ENCODE data around the gene CCDC102B.

DNA sequence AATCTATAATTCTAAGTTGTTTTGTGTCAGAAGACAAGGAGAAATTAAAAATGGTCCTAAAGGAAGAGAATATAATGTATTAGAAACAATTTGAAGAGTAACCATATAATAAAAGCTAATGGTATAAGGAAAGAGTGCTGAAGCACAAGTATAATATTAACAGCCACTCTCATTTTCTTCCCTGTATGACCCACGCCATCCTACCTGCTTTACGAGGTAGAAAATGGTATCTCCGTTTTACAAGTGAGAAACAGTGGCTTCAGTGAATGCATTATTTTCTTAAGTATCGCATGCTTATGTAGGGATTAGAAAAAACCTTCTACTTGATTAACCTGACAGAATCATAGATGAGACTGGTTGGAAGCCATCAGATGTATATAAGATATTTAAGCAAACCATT lies 266.2 kb downstream of the CCDC102B start:
- TF ChIP-seq, protein P1, sequence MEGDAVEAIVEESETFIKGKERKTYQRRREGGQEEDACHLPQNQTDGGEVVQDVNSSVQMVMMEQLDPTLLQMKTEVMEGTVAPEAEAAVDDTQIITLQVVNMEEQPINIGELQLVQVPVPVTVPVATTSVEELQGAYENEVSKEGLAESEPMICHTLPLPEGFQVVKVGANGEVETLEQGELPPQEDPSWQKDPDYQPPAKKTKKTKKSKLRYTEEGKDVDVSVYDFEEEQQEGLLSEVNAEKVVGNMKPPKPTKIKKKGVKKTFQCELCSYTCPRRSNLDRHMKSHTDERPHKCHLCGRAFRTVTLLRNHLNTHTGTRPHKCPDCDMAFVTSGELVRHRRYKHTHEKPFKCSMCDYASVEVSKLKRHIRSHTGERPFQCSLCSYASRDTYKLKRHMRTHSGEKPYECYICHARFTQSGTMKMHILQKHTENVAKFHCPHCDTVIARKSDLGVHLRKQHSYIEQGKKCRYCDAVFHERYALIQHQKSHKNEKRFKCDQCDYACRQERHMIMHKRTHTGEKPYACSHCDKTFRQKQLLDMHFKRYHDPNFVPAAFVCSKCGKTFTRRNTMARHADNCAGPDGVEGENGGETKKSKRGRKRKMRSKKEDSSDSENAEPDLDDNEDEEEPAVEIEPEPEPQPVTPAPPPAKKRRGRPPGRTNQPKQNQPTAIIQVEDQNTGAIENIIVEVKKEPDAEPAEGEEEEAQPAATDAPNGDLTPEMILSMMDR (IDR thresholded peaks at IDR 0.05; ENCODE audit: insufficient read depth, low read length, poor library complexity, severe bottlenecking) = no peak
- TF ChIP-seq EZH2phosphoT487 (conservative IDR thresholded peaks at IDR 0.05; ENCODE audit: low read length) = no peak

All from SU-DHL-6 (cell line).